MM.1S (cell line): Measurements from ENCODE around the gene SLC16A7.

Experiments used
- EZH2 ChIP-seq: fragments of 300-600 bp; sonication (generic); optimal IDR thresholded peaks from 2 replicates; pipeline ENCODE3; 2017; ENCODE audit warnings: low read depth, mild to moderate bottlenecking, antibody characterized with exemption, low read length, mixed read lengths
- EZH2phosphoT487 ChIP-seq: fragments of 300-600 bp; sonication (generic); IDR thresholded peaks from 2 replicates; pipeline ENCODE4 v1.6.1; 2018; ENCODE audit warnings: antibody characterized with exemption, low read length
- TF ChIP-seq, protein P1 (sequence below): fragments of 300-600 bp; sonication (generic); IDR thresholded peaks from 2 replicates; pipeline ENCODE4 v1.5.1; 2016; ENCODE audit warnings: antibody characterized with exemption, low read length, mixed read lengths

DNA sequence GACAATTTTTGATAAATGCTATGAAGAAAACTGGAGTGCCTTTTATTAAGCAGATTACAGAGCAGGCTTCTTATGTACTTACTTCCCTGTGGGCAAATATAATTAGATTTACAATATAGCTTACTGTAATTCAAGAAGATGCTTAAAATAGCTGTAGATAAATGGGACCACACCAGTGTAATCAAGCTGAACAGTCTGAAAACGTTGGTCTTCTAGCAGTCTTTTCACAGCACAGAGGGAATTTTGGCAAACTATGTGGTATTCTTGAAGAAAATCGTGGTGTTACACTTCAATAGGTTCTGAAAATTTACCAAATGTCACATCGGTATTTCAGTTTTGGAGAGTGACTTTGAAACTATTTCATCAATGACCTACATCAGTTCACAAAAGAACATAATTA, 47.7 kb downstream of the SLC16A7 start:
- TF ChIP-seq, protein P1, sequence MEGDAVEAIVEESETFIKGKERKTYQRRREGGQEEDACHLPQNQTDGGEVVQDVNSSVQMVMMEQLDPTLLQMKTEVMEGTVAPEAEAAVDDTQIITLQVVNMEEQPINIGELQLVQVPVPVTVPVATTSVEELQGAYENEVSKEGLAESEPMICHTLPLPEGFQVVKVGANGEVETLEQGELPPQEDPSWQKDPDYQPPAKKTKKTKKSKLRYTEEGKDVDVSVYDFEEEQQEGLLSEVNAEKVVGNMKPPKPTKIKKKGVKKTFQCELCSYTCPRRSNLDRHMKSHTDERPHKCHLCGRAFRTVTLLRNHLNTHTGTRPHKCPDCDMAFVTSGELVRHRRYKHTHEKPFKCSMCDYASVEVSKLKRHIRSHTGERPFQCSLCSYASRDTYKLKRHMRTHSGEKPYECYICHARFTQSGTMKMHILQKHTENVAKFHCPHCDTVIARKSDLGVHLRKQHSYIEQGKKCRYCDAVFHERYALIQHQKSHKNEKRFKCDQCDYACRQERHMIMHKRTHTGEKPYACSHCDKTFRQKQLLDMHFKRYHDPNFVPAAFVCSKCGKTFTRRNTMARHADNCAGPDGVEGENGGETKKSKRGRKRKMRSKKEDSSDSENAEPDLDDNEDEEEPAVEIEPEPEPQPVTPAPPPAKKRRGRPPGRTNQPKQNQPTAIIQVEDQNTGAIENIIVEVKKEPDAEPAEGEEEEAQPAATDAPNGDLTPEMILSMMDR = no peak
- TF ChIP-seq EZH2 = no peak
- TF ChIP-seq EZH2phosphoT487 = no peak
